ENCODE data around the gene TP63.

Gene TP63

GRCh38 chr3:189688262-189688661 lies 57.1 kb downstream of the TP63 start:
- no peak overlapping the region for H3K4me3 ChIP-seq (ENCODE audit: low read depth, low read length)
- DNase-seq (ENCODE audit: low read depth) = no peak
- no peak for TF ChIP-seq CTCF (IDR thresholded peaks at IDR 0.05; ENCODE audit: low read depth, low read length, missing control alignments)

DNA sequence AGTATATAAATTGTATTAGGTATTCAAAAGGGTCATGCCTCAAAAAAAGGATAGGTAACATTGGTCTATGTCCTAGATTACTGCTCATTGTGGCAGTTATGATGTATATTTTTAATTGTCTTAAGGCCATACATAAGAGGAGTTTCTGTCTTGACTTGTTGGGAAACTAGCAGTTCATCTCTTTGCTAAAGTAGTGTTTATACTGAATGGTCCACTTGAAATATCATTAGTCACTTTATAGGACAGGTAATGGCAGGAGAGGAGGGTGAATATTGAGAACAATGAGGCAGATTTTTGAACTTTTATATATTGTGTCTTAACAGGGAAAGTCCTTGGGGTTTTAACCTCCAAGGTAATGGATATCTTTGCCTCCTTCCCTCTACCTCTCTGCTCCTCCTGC lies 58.4 kb downstream of the TP63 start:
- no peak overlapping the region for H3K4me3 ChIP-seq (ENCODE audit: low read depth, low read length)
- no peak for DNase-seq (ENCODE audit: low read depth)
- TF ChIP-seq CTCF (IDR thresholded peaks at IDR 0.05; ENCODE audit: low read depth, low read length, missing control alignments) = no peak

DNA sequence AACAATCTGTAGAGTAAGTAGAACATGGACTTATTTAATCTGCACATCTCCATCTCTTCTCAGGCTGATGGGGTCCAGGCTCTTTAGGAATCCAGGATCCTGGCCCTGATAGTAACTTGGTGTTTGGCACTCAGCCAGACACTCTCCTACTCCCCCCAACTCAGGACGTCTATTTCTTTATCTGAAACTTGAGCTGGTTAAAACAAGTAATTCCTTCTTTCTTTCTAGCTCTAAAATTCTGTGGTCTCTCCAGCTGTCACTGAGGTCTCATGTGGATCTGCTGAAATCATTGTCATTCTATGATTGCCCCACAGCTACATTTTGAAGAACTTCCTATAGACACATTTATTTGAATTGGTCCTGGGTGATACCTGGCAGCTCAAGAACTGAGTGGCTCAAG lies 59.0 kb downstream of the TP63 start:
- TF ChIP-seq CTCF (IDR thresholded peaks at IDR 0.05; ENCODE audit: low read depth, low read length, missing control alignments) = no peak
- DNase-seq (ENCODE audit: low read depth) = no peak
- no peak overlapping the region for H3K4me3 ChIP-seq (ENCODE audit: low read depth, low read length)

- TF ChIP-seq CTCF (IDR thresholded peaks at IDR 0.05; ENCODE audit: low read depth, low read length, missing control alignments) = no peak
- H3K4me3 ChIP-seq (ENCODE audit: low read depth, low read length) = no peak overlapping the region
- no peak for DNase-seq (ENCODE audit: low read depth)
Observed at GRCh38 chr3:189690672-189691071, 59.5 kb downstream of the TP63 start.

GRCh38 chr3:189695400-189695799 lies 64.2 kb downstream of the TP63 start:
- DNase-seq (ENCODE audit: low read depth) = no peak
- TF ChIP-seq CTCF (IDR thresholded peaks at IDR 0.05; ENCODE audit: low read depth, low read length, missing control alignments) = no peak
- H3K4me3 ChIP-seq (ENCODE audit: low read depth, low read length) = no peak overlapping the region

DNA sequence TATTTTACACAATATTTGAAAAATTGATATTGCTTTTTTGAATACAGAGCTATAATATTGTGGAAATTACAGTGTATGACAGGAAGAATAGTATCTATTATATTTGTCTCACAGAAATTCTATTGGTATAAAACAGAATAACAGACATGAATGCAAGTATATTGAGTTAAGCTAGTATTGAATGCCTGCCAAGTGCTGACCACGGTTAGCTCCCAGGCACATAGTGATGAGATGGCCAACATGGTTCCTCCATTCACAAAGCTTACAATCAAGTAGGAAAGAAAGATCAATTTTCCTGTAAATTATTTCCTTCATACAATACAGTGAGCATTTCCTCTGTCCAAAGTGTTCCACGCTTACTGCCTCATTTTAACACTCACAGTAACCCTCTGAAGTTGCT lies 67.6 kb downstream of the TP63 start:
- no peak overlapping the region for H3K4me3 ChIP-seq (ENCODE audit: low read depth, low read length)
- no peak for TF ChIP-seq CTCF (IDR thresholded peaks at IDR 0.05; ENCODE audit: low read depth, low read length, missing control alignments)
- no peak for DNase-seq (ENCODE audit: low read depth)

GRCh38 chr3:189699885-189700284 lies 68.7 kb downstream of the TP63 start:
- no peak overlapping the region for H3K4me3 ChIP-seq (ENCODE audit: low read depth, low read length)
- TF ChIP-seq CTCF (IDR thresholded peaks at IDR 0.05; ENCODE audit: low read depth, low read length, missing control alignments) = no peak
- DNase-seq (ENCODE audit: low read depth) = no peak

Data from GM12864 (cell line).